ENCODE measurements around the gene ADAMTSL3. TPM values are rescaled to one million over a fixed set of nuclear protein-coding genes. Genes with fewer than 3 reads are reported as not detected.

ADAMTSL3 gene
- total RNA-seq, 1 donor from 2014 or later: 2.4 TPM

GRCh38 chr15:83665480-83665879 is 11.6 kb downstream of the ADAMTSL3 start:
- Histone ChIP-seq H3K4me3 (ENCODE audit: insufficient read depth, low read depth, low read length) (no peak overlapping the region), H3K4me2 (ENCODE audit: low read length) (no peak overlapping the region), H2AFZ (ENCODE audit: low read depth, low read length) (no peak overlapping the region), H4K20me1 (ENCODE audit: insufficient read depth, low read length) (no peaks in the 10 kb centered on the region), H3K9me3 (ENCODE audit: insufficient read depth, low read depth, low read length) (no peaks in the 10 kb centered on the region), H3K27me3 (ENCODE audit: insufficient read depth, low read length) (no peaks in the 10 kb centered on the region), H3K79me2 (ENCODE audit: insufficient read depth, low read length) (no peaks in the 10 kb centered on the region), H3K4me1 (ENCODE audit: insufficient read depth, low read length) (no peaks in the 10 kb centered on the region), H3K27ac (ENCODE audit: low read depth, low read length) (no peak overlapping the region), H3K9ac (ENCODE audit: low read length) (no peak overlapping the region), H3K36me3 (ENCODE audit: insufficient read depth, low read length) (no peaks in the 10 kb centered on the region)
- FAIRE-seq (no peak), DNase-seq (ENCODE audit: low read depth) (no peak)
- Mint-ChIP-seq H3K27me3 (ENCODE audit: low read depth, unreplicated experiment) (peaks cover 8% of the 10 kb centered on the region), H3K4me1 (ENCODE audit: low read depth, unreplicated experiment) (no peaks in the 10 kb centered on the region), H3K36me3 (ENCODE audit: low read depth, unreplicated experiment) (peaks cover 2% of the 10 kb centered on the region), H3K27ac (ENCODE audit: unreplicated experiment) (no peak overlapping the region), H3K4me3 (ENCODE audit: unreplicated experiment) (no peak overlapping the region), H3K9me3 (ENCODE audit: unreplicated experiment) (peaks cover 3% of the 10 kb centered on the region)
- TF ChIP-seq CTCF (IDR thresholded peaks at IDR 0.05; ENCODE audit: insufficient read depth, low read depth, low read length) (no peak), EZH2 (IDR thresholded peaks at IDR 0.05; ENCODE audit: insufficient read depth, low read length) (no peak)

GRCh38 chr15:83670672-83671229 is 16.8 kb downstream of the ADAMTSL3 start:
- no peaks in the 10 kb centered on the region for H3K4me1 ChIP-seq (ENCODE audit: insufficient read depth, low read length)
- no peak overlapping the region for H3K4me2 ChIP-seq (ENCODE audit: low read length)
- no peaks in the 10 kb centered on the region for H3K27me3 ChIP-seq (ENCODE audit: insufficient read depth, low read length)
- no peaks in the 10 kb centered on the region for H3K9me3 ChIP-seq (ENCODE audit: insufficient read depth, low read depth, low read length)
- Mint-ChIP-seq H3K4me3 (ENCODE audit: unreplicated experiment) (no peak overlapping the region), H3K36me3 (ENCODE audit: low read depth, unreplicated experiment) (no peaks in the 10 kb centered on the region), H3K4me1 (ENCODE audit: low read depth, unreplicated experiment) (no peaks in the 10 kb centered on the region), H3K9me3 (ENCODE audit: unreplicated experiment) (no peaks in the 10 kb centered on the region), H3K27ac (ENCODE audit: unreplicated experiment) (no peak overlapping the region), H3K27me3 (ENCODE audit: low read depth, unreplicated experiment) (peaks cover 4% of the 10 kb centered on the region)
- H4K20me1 ChIP-seq (ENCODE audit: insufficient read depth, low read length): no peaks in the 10 kb centered on the region
- H3K79me2 ChIP-seq (ENCODE audit: insufficient read depth, low read length): no peaks in the 10 kb centered on the region
- H3K27ac ChIP-seq (ENCODE audit: low read depth, low read length): no peak overlapping the region
- no peak overlapping the region for H3K9ac ChIP-seq (ENCODE audit: low read length)
- TF ChIP-seq EZH2 (IDR thresholded peaks at IDR 0.05; ENCODE audit: insufficient read depth, low read length) (no peak), CTCF (IDR thresholded peaks at IDR 0.05; ENCODE audit: insufficient read depth, low read depth, low read length) (no peak)
- no peaks in the 10 kb centered on the region for H3K36me3 ChIP-seq (ENCODE audit: insufficient read depth, low read length)
- DNase-seq (ENCODE audit: low read depth): no peak
- no peak overlapping the region for H3K4me3 ChIP-seq (ENCODE audit: insufficient read depth, low read depth, low read length)
- FAIRE-seq: no peak
- no peak overlapping the region for H2AFZ ChIP-seq (ENCODE audit: low read depth, low read length)

GRCh38 chr15:83671603-83672002 is 17.7 kb downstream of the ADAMTSL3 start:
- no peak for TF ChIP-seq CTCF (IDR thresholded peaks at IDR 0.05; ENCODE audit: insufficient read depth, low read depth, low read length)
- TF ChIP-seq EZH2 (IDR thresholded peaks at IDR 0.05; ENCODE audit: insufficient read depth, low read length): no peak
- Histone ChIP-seq H3K79me2 (ENCODE audit: insufficient read depth, low read length) (no peaks in the 10 kb centered on the region), H3K9ac (ENCODE audit: low read length) (no peak overlapping the region), H3K27me3 (ENCODE audit: insufficient read depth, low read length) (no peaks in the 10 kb centered on the region), H3K4me3 (ENCODE audit: insufficient read depth, low read depth, low read length) (no peak overlapping the region), H3K36me3 (ENCODE audit: insufficient read depth, low read length) (no peaks in the 10 kb centered on the region), H3K4me2 (ENCODE audit: low read length) (no peak overlapping the region), H4K20me1 (ENCODE audit: insufficient read depth, low read length) (no peaks in the 10 kb centered on the region), H3K27ac (ENCODE audit: low read depth, low read length) (no peak overlapping the region), H3K9me3 (ENCODE audit: insufficient read depth, low read depth, low read length) (no peaks in the 10 kb centered on the region), H3K4me1 (ENCODE audit: insufficient read depth, low read length) (no peaks in the 10 kb centered on the region), H2AFZ (ENCODE audit: low read depth, low read length) (no peak overlapping the region)
- DNase-seq (ENCODE audit: low read depth) (no peak), FAIRE-seq (no peak)
- Mint-ChIP-seq H3K27me3 (ENCODE audit: low read depth, unreplicated experiment) (peaks cover 4% of the 10 kb centered on the region), H3K4me3 (ENCODE audit: unreplicated experiment) (no peak overlapping the region), H3K4me1 (ENCODE audit: low read depth, unreplicated experiment) (no peaks in the 10 kb centered on the region), H3K36me3 (ENCODE audit: low read depth, unreplicated experiment) (no peaks in the 10 kb centered on the region), H3K9me3 (ENCODE audit: unreplicated experiment) (peaks cover 3% of the 10 kb centered on the region), H3K27ac (ENCODE audit: unreplicated experiment) (no peak overlapping the region)

Data from astrocyte (in vitro differentiated cells and primary cell).